HG02970 (cell line): ENCODE results near the gene BICRAL.
A peak's percentile ranks its signal among the peaks of the same experiment; 100 is the strongest.
"Not testable (repeated sequence)": the region's sequence is repeated elsewhere in the genome, so short reads cannot be mapped to it uniquely, and the experiment has no call there.

ENCODE experiments used
- ATAC-seq: cut with Tn5 transposase; IDR thresholded peaks from one replicate; pipeline ENCODE4 v1.9.1; 2021; ENCODE audit warnings: mild to moderate bottlenecking, moderate library complexity, moderate number of reproducible peaks; ENCODE audit not compliant: unreplicated experiment, low FRiP score

BICRAL gene

GRCh38 chr6:42831237-42831636 is 49.4 kb downstream of the BICRAL start:
- no peak for ATAC-seq

GRCh38 chr6:42834056-42834455 is 52.2 kb downstream of the BICRAL start:
- no peak for ATAC-seq

GRCh38 chr6:42841844-42842584 is 60.2 kb downstream of the BICRAL start:
- ATAC-seq = no peak

- no peak for ATAC-seq
These were observed 63.5 kb downstream of the BICRAL start for GRCh38 chr6:42845327-42845694.

- ATAC-seq = no peak
These were observed 64.7 kb downstream of the BICRAL start for GRCh38 chr6:42846505-42846904.

- ATAC-seq = no peak
These were observed 66.8 kb downstream of the BICRAL start for GRCh38 chr6:42848700-42849099.

GRCh38 chr6:42851599-42851998 is 69.7 kb downstream of the BICRAL start:
- ATAC-seq = no peak

- ATAC-seq = no peak
These were observed 78.2 kb downstream of the BICRAL start for GRCh38 chr6:42860036-42860435.

- no peak for ATAC-seq
These were observed 78.6 kb downstream of the BICRAL start for GRCh38 chr6:42860481-42860880.

GRCh38 chr6:42864602-42865001 is 82.8 kb downstream of the BICRAL start:
- ATAC-seq = no peak

GRCh38 chr6:42870145-42870936 is 88.5 kb downstream of the BICRAL start:
- no peak for ATAC-seq

- ATAC-seq = no peak
These were observed 89.9 kb downstream of the BICRAL start for GRCh38 chr6:42871711-42872110.

- ATAC-seq = no peak
These were observed 91.5 kb downstream of the BICRAL start for GRCh38 chr6:42873313-42873712.

GRCh38 chr6:42877695-42878094 is 95.8 kb downstream of the BICRAL start:
- ATAC-seq = no peak

- ATAC-seq = peak; percentile 90
These were observed 97.8 kb downstream of the BICRAL start, which contains the start of gene RPL7L1 for GRCh38 chr6:42879372-42880239. Gene RPL7L1 (plus strand): TSS chr6:42879616. CDS start chr6:42879911, 295 bp downstream.

- ATAC-seq = not testable (repeated sequence)
These were observed 98.5 kb downstream of the BICRAL start for GRCh38 chr6:42880240-42880817.

- not testable (repeated sequence) for ATAC-seq
These were observed 99.0 kb downstream of the BICRAL start for GRCh38 chr6:42880871-42881270.

- no peak for ATAC-seq
These were observed 103.8 kb downstream of the BICRAL start for GRCh38 chr6:42885702-42886101.

GRCh38 chr6:42888201-42888600 is 106.3 kb downstream of the BICRAL start:
- ATAC-seq = not testable (repeated sequence)

- ATAC-seq = no peak
These were observed 108.0 kb downstream of the BICRAL start for GRCh38 chr6:42889815-42890214.
